ENCODE measurements around the gene ITIH5.

Gene ITIH5

DNA sequence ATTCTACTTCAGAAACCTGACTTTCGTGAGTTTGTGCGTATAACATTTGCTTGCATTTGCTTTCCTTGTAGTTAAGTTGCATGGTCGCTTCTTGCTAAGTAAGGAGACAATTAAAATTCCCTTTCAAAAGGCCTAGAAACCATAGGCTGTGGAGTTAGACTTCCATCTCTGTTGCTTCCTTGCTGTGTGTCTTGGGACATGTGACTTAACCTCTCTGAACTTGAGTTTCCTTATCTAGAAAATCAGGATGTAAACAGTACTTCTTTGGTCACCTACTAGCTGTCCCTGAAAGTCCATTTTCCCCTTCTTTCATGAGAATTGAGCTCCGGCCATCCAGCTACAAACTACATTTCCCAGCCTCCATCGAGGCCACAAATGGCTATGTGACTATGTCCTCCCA is 89.2 kb downstream of the ITIH5 start:
- Histone ChIP-seq H3K9me2 (replicated peaks; ENCODE audit: low read depth, low read length) (no peaks in the 10 kb centered on the region), H2AFZ (ENCODE audit: low read length) (no peak overlapping the region), H4K20me1 (ENCODE audit: insufficient read depth, low read length, poor library complexity, severe bottlenecking) (no peaks in the 10 kb centered on the region), H3K4me2 (ENCODE audit: low read depth, low read length, poor library complexity, severe bottlenecking) (no peak overlapping the region), H3K27me3 (ENCODE audit: insufficient read depth, low read length, poor library complexity, severe bottlenecking) (no peaks in the 10 kb centered on the region), H3K79me2 (ENCODE audit: insufficient read depth, low read length) (no peaks in the 10 kb centered on the region), H3K4me1 (ENCODE audit: insufficient read depth, low read length, poor library complexity, severe bottlenecking) (no peaks in the 10 kb centered on the region), H3F3A (ENCODE audit: low read depth) (no peaks in the 10 kb centered on the region), H3K9me3 (ENCODE audit: insufficient read depth, low read depth, low read length) (no peaks in the 10 kb centered on the region), H3K4me3 (ENCODE audit: low read length, poor library complexity, severe bottlenecking) (no peak overlapping the region), H3K9ac (ENCODE audit: low read depth, low read length, poor library complexity, severe bottlenecking) (no peak overlapping the region), H3K36me3 (ENCODE audit: insufficient read depth, low read length) (no peaks in the 10 kb centered on the region)
- no peak for TF ChIP-seq EZH2phosphoT487 (IDR thresholded peaks at IDR 0.05; ENCODE audit: borderline replicate concordance)

- no peak overlapping the region for H3K4me3 ChIP-seq (ENCODE audit: low read length, poor library complexity, severe bottlenecking)
- no peak for TF ChIP-seq CTCF (conservative IDR thresholded peaks at IDR 0.05; ENCODE audit: low read length)
- TF ChIP-seq EZH2phosphoT487 (IDR thresholded peaks at IDR 0.05; ENCODE audit: borderline replicate concordance) = no peak
- H3K27me3 ChIP-seq (ENCODE audit: insufficient read depth, low read length, poor library complexity, severe bottlenecking) = no peaks in the 10 kb centered on the region
- H3K9me3 ChIP-seq (ENCODE audit: insufficient read depth, low read depth, low read length) = no peaks in the 10 kb centered on the region
- H2AFZ ChIP-seq (ENCODE audit: low read length) = no peak overlapping the region
- H3K79me2 ChIP-seq (ENCODE audit: insufficient read depth, low read length) = no peaks in the 10 kb centered on the region
- H3F3A ChIP-seq (ENCODE audit: low read depth) = no peaks in the 10 kb centered on the region
- no peaks in the 10 kb centered on the region for H4K20me1 ChIP-seq (ENCODE audit: insufficient read depth, low read length, poor library complexity, severe bottlenecking)
- H3K9ac ChIP-seq (ENCODE audit: low read depth, low read length, poor library complexity, severe bottlenecking) = no peak overlapping the region
- no peak overlapping the region for H3K4me2 ChIP-seq (ENCODE audit: low read depth, low read length, poor library complexity, severe bottlenecking)
- H3K4me1 ChIP-seq (ENCODE audit: insufficient read depth, low read length, poor library complexity, severe bottlenecking) = no peaks in the 10 kb centered on the region
- H3K36me3 ChIP-seq (ENCODE audit: insufficient read depth, low read length) = no peaks in the 10 kb centered on the region
- H3K9me2 ChIP-seq (replicated peaks; ENCODE audit: low read depth, low read length) = no peaks in the 10 kb centered on the region
Measured at GRCh38 chr10:7577176-7577575, 89.6 kb downstream of the ITIH5 start.

DNA sequence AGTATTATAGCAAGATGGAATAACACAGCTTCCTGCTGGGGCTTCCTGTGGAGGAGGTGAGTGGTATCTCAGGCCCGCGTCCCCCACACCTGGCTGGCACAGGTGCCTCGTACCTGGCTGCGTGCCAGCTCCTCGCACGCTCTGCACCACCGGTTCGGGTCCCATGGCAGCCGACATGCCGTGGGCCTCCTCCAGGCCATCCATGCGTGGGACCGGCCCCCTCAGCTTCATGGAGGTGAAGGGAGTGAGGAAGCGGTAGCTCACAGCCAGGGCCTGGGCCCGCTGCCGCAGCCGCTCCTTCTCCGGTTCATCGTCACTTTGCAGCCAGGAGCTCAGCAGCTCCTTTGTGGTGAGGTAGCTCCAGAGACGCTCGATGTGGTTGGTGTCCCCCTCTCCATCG is 90.4 kb downstream of the ITIH5 start:
- TF ChIP-seq CTCF (conservative IDR thresholded peaks at IDR 0.05; ENCODE audit: low read length) = no peak
- TF ChIP-seq EZH2phosphoT487 (IDR thresholded peaks at IDR 0.05; ENCODE audit: borderline replicate concordance) = no peak
- H3K27me3 ChIP-seq (ENCODE audit: insufficient read depth, low read length, poor library complexity, severe bottlenecking) = no peaks in the 10 kb centered on the region

DNA sequence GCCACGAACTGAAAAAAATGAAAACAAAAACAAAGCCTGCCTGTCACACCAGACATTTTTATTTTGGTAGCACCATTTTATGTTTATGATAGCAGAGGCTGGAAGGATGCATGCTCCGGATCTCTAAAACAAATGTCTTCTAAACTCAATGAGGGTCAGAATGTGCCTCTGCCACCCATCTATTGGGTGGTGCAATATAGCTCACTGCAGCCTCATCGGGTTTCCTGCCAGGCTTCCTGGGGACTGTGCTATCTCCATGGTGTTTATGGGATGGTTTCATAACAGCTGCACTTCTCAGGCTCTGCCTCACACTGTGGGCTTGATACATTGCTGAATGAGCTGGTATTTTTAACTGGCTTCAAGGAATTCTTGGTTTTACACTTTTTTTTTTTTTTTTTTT is 94.4 kb downstream of the ITIH5 start:
- TF ChIP-seq CTCF (conservative IDR thresholded peaks at IDR 0.05; ENCODE audit: low read length) (no peak), EZH2phosphoT487 (IDR thresholded peaks at IDR 0.05; ENCODE audit: borderline replicate concordance) (no peak)
- H3K9me2 ChIP-seq (replicated peaks; ENCODE audit: low read depth, low read length) = no peaks in the 10 kb centered on the region
- no peaks in the 10 kb centered on the region for H3K4me1 ChIP-seq (ENCODE audit: insufficient read depth, low read length, poor library complexity, severe bottlenecking)
- no peak overlapping the region for H3K9ac ChIP-seq (ENCODE audit: low read depth, low read length, poor library complexity, severe bottlenecking)
- H3K9me3 ChIP-seq (ENCODE audit: insufficient read depth, low read depth, low read length) = no peaks in the 10 kb centered on the region
- no peaks in the 10 kb centered on the region for H3F3A ChIP-seq (ENCODE audit: low read depth)
- no peak overlapping the region for H3K4me3 ChIP-seq (ENCODE audit: low read length, poor library complexity, severe bottlenecking)
- peak overlapping the region; percentile 21 for H3K4me2 ChIP-seq (ENCODE audit: low read depth, low read length, poor library complexity, severe bottlenecking)
- H3K27me3 ChIP-seq (ENCODE audit: insufficient read depth, low read length, poor library complexity, severe bottlenecking) = no peaks in the 10 kb centered on the region
- H3K36me3 ChIP-seq (ENCODE audit: insufficient read depth, low read length) = no peaks in the 10 kb centered on the region
- no peak overlapping the region for H2AFZ ChIP-seq (ENCODE audit: low read length)
- H4K20me1 ChIP-seq (ENCODE audit: insufficient read depth, low read length, poor library complexity, severe bottlenecking) = no peaks in the 10 kb centered on the region
- no peaks in the 10 kb centered on the region for H3K79me2 ChIP-seq (ENCODE audit: insufficient read depth, low read length)

More for the DNA sequence above, 90.4 kb downstream of the ITIH5 start:
- Histone ChIP-seq H3K9me3 (ENCODE audit: insufficient read depth, low read depth, low read length) (no peaks in the 10 kb centered on the region), H3K4me1 (ENCODE audit: insufficient read depth, low read length, poor library complexity, severe bottlenecking) (no peaks in the 10 kb centered on the region), H3K79me2 (ENCODE audit: insufficient read depth, low read length) (no peaks in the 10 kb centered on the region), H3K36me3 (ENCODE audit: insufficient read depth, low read length) (no peaks in the 10 kb centered on the region), H4K20me1 (ENCODE audit: insufficient read depth, low read length, poor library complexity, severe bottlenecking) (no peaks in the 10 kb centered on the region), H3K9me2 (replicated peaks; ENCODE audit: low read depth, low read length) (no peaks in the 10 kb centered on the region), H3K9ac (ENCODE audit: low read depth, low read length, poor library complexity, severe bottlenecking) (no peak overlapping the region), H3F3A (ENCODE audit: low read depth) (no peaks in the 10 kb centered on the region), H3K4me2 (ENCODE audit: low read depth, low read length, poor library complexity, severe bottlenecking) (no peak overlapping the region), H3K4me3 (ENCODE audit: low read length, poor library complexity, severe bottlenecking) (no peak overlapping the region), H2AFZ (ENCODE audit: low read length) (no peak overlapping the region)
